GM19397 (cell line): Measurements from ENCODE around the gene GGPS1.
"Not testable (repeated sequence)": the region's sequence is repeated elsewhere in the genome, so short reads cannot be mapped to it uniquely, and the experiment has no call there.

Source experiments
- ATAC-seq: cut with Tn5 transposase; IDR thresholded peaks from one replicate; pipeline ENCODE4 v1.9.1; 2021; ENCODE audit warnings: mild to moderate bottlenecking, moderate library complexity; ENCODE audit not compliant: unreplicated experiment

Gene GGPS1

GRCh38 chr1:235328271-235329138 lies at the start of gene GGPS1:
GGPS1 (plus strand) TSS chr1:235328570; CDS start chr1:235335265, 6,695 bp downstream.
- peak; percentile 49 for ATAC-seq

GRCh38 chr1:235278915-235279292 lies 49.5 kb upstream of the GGPS1 start:
- ATAC-seq: no peak

- ATAC-seq: no peak
Observed at GRCh38 chr1:235279694-235280093, 48.7 kb upstream of the GGPS1 start.

- no peak for ATAC-seq
Observed at GRCh38 chr1:235280467-235280866, 47.9 kb upstream of the GGPS1 start.

GRCh38 chr1:235283636-235284035 lies 44.7 kb upstream of the GGPS1 start:
- ATAC-seq: not testable (repeated sequence)

GRCh38 chr1:235284231-235284769 lies 44.1 kb upstream of the GGPS1 start:
- ATAC-seq: no peak

- no peak for ATAC-seq
Observed at GRCh38 chr1:235286667-235287066, 41.7 kb upstream of the GGPS1 start.

GRCh38 chr1:235287208-235287882 lies 41.0 kb upstream of the GGPS1 start:
- ATAC-seq: no peak

- no peak for ATAC-seq
Observed at GRCh38 chr1:235289859-235290739, 38.3 kb upstream of the GGPS1 start.

GRCh38 chr1:235290740-235291502 lies 37.4 kb upstream of the GGPS1 start:
- ATAC-seq: no peak

GRCh38 chr1:235291599-235292091 lies 36.7 kb upstream of the GGPS1 start:
- no peak for ATAC-seq

GRCh38 chr1:235292790-235293189 lies 35.6 kb upstream of the GGPS1 start:
- ATAC-seq: no peak

GRCh38 chr1:235293322-235293942 lies 34.9 kb upstream of the GGPS1 start:
- no peak for ATAC-seq

- ATAC-seq: no peak
Observed at GRCh38 chr1:235295902-235296350, 32.4 kb upstream of the GGPS1 start.

GRCh38 chr1:235296729-235297128 lies 31.6 kb upstream of the GGPS1 start:
- no peak for ATAC-seq

- no peak for ATAC-seq
Observed at GRCh38 chr1:235297579-235297978, 30.8 kb upstream of the GGPS1 start.

- ATAC-seq: no peak
Observed at GRCh38 chr1:235298758-235299157, 29.6 kb upstream of the GGPS1 start.

GRCh38 chr1:235299169-235299858 lies 29.1 kb upstream of the GGPS1 start:
- ATAC-seq: no peak

GRCh38 chr1:235302143-235302542 lies 26.2 kb upstream of the GGPS1 start:
- ATAC-seq: no peak
